H1 (cell line): ENCODE data around the gene DNAI2. TPM values are rescaled to one million over a fixed set of nuclear protein-coding genes. Genes with fewer than 3 reads are reported as not detected.
"Not testable (repeated sequence)": the region's sequence is repeated elsewhere in the genome, so short reads cannot be mapped to it uniquely, and the experiment has no call there.

Experiments
- CTCF ChIA-PET: fragments of 300-600 bp; sonication (Branson Sonifier 250); formaldehyde crosslinking; loops from one replicate; lab custom pipeline; 2021; ENCODE audit not compliant: partially characterized antibody; lab: Charles Lee
- POLR2A ChIA-PET: fragments of 300-600 bp; sonication (Branson Sonifier 250); formaldehyde crosslinking; loops from one replicate; lab custom pipeline; 2021; ENCODE audit warnings: inconsistent platforms; ENCODE audit not compliant: partially characterized antibody; lab: Charles Lee
- DNase-seq, 2 experiments: peaks; one replicate each; pipeline versions ENCODE4 v3.0.0 to v3.0.0-alpha.2; 2010 to 2022; ENCODE audit warnings: low spot score in 2 of 2, low read depth in 1 of 2, mixed read lengths in 1 of 2
- FAIRE-seq: peaks from 2 replicates; lab custom pipeline; 2011; peaks lifted over from hg19 to GRCh38; lab: Jason Lieb, UNC
- H2AFZ ChIP-seq: 2 replicates; pipeline ENCODE4 v1.8.1; 2012; ENCODE audit warnings: low read length, inconsistent platforms
- H2AK5ac ChIP-seq: 2 replicates; pipeline ENCODE4 v1.6.1; 2013; ENCODE audit warnings: low read depth, low read length
- H2BK120ac ChIP-seq: replicated peaks from 2 replicates; pipeline ENCODE3; 2013; ENCODE audit warnings: low read depth, low read length, inconsistent platforms
- H2BK12ac ChIP-seq: 2 replicates; pipeline ENCODE4 v1.6.1; 2013; ENCODE audit warnings: low read depth, low read length
- H2BK15ac ChIP-seq: 2 replicates; pipeline ENCODE4 v1.6.1; 2013; ENCODE audit warnings: low read length
- H2BK20ac ChIP-seq: 2 replicates; pipeline ENCODE4 v1.6.1; 2013; ENCODE audit warnings: low read length
- H2BK5ac ChIP-seq: 2 replicates; pipeline ENCODE4 v1.6.1; 2013; ENCODE audit warnings: low read depth, low read length
- H3K14ac ChIP-seq: 2 replicates; pipeline ENCODE4 v1.6.1; 2013; ENCODE audit warnings: inconsistent platforms; ENCODE audit not compliant: insufficient read length
- H3K18ac ChIP-seq: 2 replicates; pipeline ENCODE4 v1.6.1; 2013; ENCODE audit warnings: low read length; ENCODE audit errors: extremely low read depth
- H3K23ac ChIP-seq: 2 replicates; pipeline ENCODE4 v1.6.1; 2013; ENCODE audit warnings: inconsistent platforms; ENCODE audit not compliant: insufficient read length
- H3K23me2 ChIP-seq: 2 replicates; pipeline ENCODE4 v1.6.1; 2013; ENCODE audit warnings: low read depth, low read length
- H3K27ac ChIP-seq: 2 replicates; pipeline ENCODE4 v1.6.1; 2011; ENCODE audit warnings: low read depth, low read length, inconsistent platforms
- H3K27me3 ChIP-seq, 4 experiments: replicated peaks in 1 of 4; 1 replicate in 1 of 4; 2 replicates in 3 of 4; pipeline versions ENCODE4 v1.6.1 to v1.8.1; 2011 to 2013; ENCODE audit warnings: low read length in 3 of 4, mild to moderate bottlenecking in 3 of 4, inconsistent platforms in 2 of 4, mixed read lengths in 2 of 4, moderate library complexity in 1 of 4; ENCODE audit not compliant: control insufficient read depth in 3 of 4, insufficient read depth in 3 of 4; ENCODE audit errors: extremely low read depth in 1 of 4
- H3K36me3 ChIP-seq, 4 experiments: 2 replicates each; pipeline versions ENCODE4 v1.6.1 to v1.8.1; 2011 to 2013; ENCODE audit warnings: mild to moderate bottlenecking in 4 of 4, low read length in 3 of 4, moderate library complexity in 2 of 4, control low read depth in 1 of 4, inconsistent platforms in 1 of 4; ENCODE audit not compliant: insufficient read depth in 4 of 4, control insufficient read depth in 2 of 4
- H3K4ac ChIP-seq: replicated peaks from 2 replicates; pipeline ENCODE3; 2013; ENCODE audit warnings: low read length, low read depth, mixed read lengths, inconsistent platforms; ENCODE audit not compliant: insufficient read length
- H3K4me1 ChIP-seq, 4 experiments: replicated peaks in 1 of 4; 1 replicate in 1 of 4; 2 replicates in 3 of 4; pipeline versions ENCODE4 v1.6.1 to v1.8.1; 2011 to 2013; ENCODE audit warnings: low read length in 3 of 4, inconsistent platforms in 2 of 4, mixed read lengths in 1 of 4; ENCODE audit not compliant: insufficient read depth in 4 of 4, control insufficient read depth in 3 of 4
- H3K4me2 ChIP-seq, 2 experiments: 2 replicates each; pipeline versions ENCODE4 v1.6.1 to v1.8.1; 2011 to 2013; ENCODE audit warnings: low read depth in 2 of 2, low read length in 2 of 2, control low read depth in 1 of 2, inconsistent platforms in 1 of 2, mild to moderate bottlenecking in 1 of 2; ENCODE audit not compliant: insufficient read depth in 1 of 2
- H3K4me3 ChIP-seq, 4 experiments: fragments of 200-600, 300-600 bp in 1 of 4; sonication (generic), shearing (Covaris generic), sonication (Bioruptor Twin) in 1 of 4; 2 replicates each; pipeline versions ENCODE4 v1.5.1 to v1.8.1; 2011 to 2016; ENCODE audit warnings: low read length in 4 of 4, low read depth in 3 of 4, control low read depth in 2 of 4, inconsistent platforms in 2 of 4, mild to moderate bottlenecking in 2 of 4, mixed read lengths in 1 of 4, moderate library complexity in 1 of 4; ENCODE audit not compliant: insufficient read depth in 2 of 4; ENCODE audit errors: extremely low read depth in 1 of 4
- H3K56ac ChIP-seq: replicated peaks from 2 replicates; pipeline ENCODE3; 2013; ENCODE audit warnings: low read depth, mild to moderate bottlenecking, mixed read lengths, low read length, inconsistent platforms; ENCODE audit not compliant: insufficient read length
- H3K79me1 ChIP-seq: 2 replicates; pipeline ENCODE4 v1.6.1; 2013; ENCODE audit warnings: low read depth, low read length, control low read depth
- H3K79me2 ChIP-seq, 2 experiments: 2 replicates each; pipeline versions ENCODE4 v1.6.1 to v1.8.1; 2012 to 2013; ENCODE audit warnings: low read length in 2 of 2, mild to moderate bottlenecking in 2 of 2, inconsistent platforms in 1 of 2; ENCODE audit not compliant: insufficient read depth in 2 of 2, control insufficient read depth in 1 of 2
- H3K9ac ChIP-seq, 4 experiments: replicated peaks in 1 of 4; 1 replicate in 1 of 4; 2 replicates in 3 of 4; pipeline versions ENCODE4 v1.6.1 to v1.8.1; 2011 to 2013; ENCODE audit warnings: low read depth in 3 of 4, low read length in 3 of 4, control low read depth in 2 of 4, mild to moderate bottlenecking in 2 of 4, moderate library complexity in 2 of 4, inconsistent platforms in 1 of 4; ENCODE audit errors: extremely low read depth in 1 of 4
- H3K9me3 ChIP-seq, 2 experiments: 2 replicates each; pipeline versions ENCODE4 v1.6.1 to v1.8.1; 2012 to 2013; ENCODE audit warnings: mild to moderate bottlenecking in 2 of 2, moderate library complexity in 2 of 2, control low read depth in 1 of 2, inconsistent platforms in 1 of 2, low read depth in 1 of 2, low read length in 1 of 2, mixed read lengths in 1 of 2; ENCODE audit not compliant: insufficient read depth in 2 of 2
- H4K20me1 ChIP-seq, 2 experiments: replicated peaks in 1 of 2; 2 replicates each; pipeline versions ENCODE3 to v1.8.1; 2011 to 2013; ENCODE audit warnings: inconsistent platforms in 2 of 2, low read length in 2 of 2, mild to moderate bottlenecking in 1 of 2; ENCODE audit not compliant: insufficient read depth in 2 of 2, control insufficient read depth in 1 of 2
- H4K5ac ChIP-seq: 2 replicates; pipeline ENCODE4 v1.6.1; 2013; ENCODE audit warnings: low read length, low read depth, mixed read lengths, inconsistent platforms; ENCODE audit not compliant: insufficient read length
- H4K8ac ChIP-seq: 2 replicates; pipeline ENCODE4 v1.8.0; 2013; ENCODE audit warnings: mild to moderate bottlenecking, moderate library complexity, low read length, inconsistent platforms; ENCODE audit not compliant: insufficient read depth; ENCODE audit errors: extremely low read depth
- H4K91ac ChIP-seq: replicated peaks from 2 replicates; pipeline ENCODE3; 2013; ENCODE audit warnings: low read length, mixed read lengths, inconsistent platforms; ENCODE audit not compliant: insufficient read length
- WGBS, 2 experiments: shearing (Covaris generic) in 1 of 2; methylation state at CpG; one replicate each; pipeline versions ENCODE4 v1.1.6 to v1.1.7; 2013 to 2015; ENCODE audit warnings: low lambda C conversion rate in 2 of 2, mixed read lengths in 2 of 2, inconsistent platforms in 1 of 2, low coverage in 1 of 2, missing lambda C conversion rate in 1 of 2; ENCODE audit not compliant: insufficient replicate concordance in 2 of 2, insufficient coverage in 1 of 2, insufficient read length in 1 of 2; ENCODE audit errors: extremely low coverage in 1 of 2, missing lambda C conversion rate in 1 of 2; 5-methylcytosine and 5-hydroxymethylcytosine counted together
- polyA plus RNA-seq, 7 experiments: library from polyadenylated mRNA; depleted of rRNA in 3 of 7; stranded (reverse) in 5 of 7; unstranded in 2 of 7; fragments of >200 nt in 5 of 7; fragments of 200-250 nt in 2 of 7; gene quantifications; 1 replicate in 5 of 7; 2 replicates in 1 of 7; 4 replicates in 1 of 7; pipeline versions ENCODE4 v1.2.1 to v1.2.3, GENCODE V29; 2011 to 2013; ENCODE audit warnings: missing spikeins in 2 of 7, mixed read lengths in 2 of 7
- total RNA-seq: library from RNA; stranded (reverse); fragmentation: NEBNext Ultra II Directional; extraction: Animal tissue kit (Norgen Biotek cat#: 25700); gene quantifications from 2 replicates; pipeline ENCODE4 v1.2.1, GENCODE V29; 2021

Gene DNAI2
- total and polyA plus RNA-seq, 2 of the 8 experiments (the other 6 are each of a cell fraction or from before 2014, with no cell fraction given) = 0.08 to 0.15 TPM

GRCh38 chr17:74282274-74282586 is 8.2 kb downstream of the DNAI2 start:
- not testable (repeated sequence) for H2BK5ac ChIP-seq, H3K4me3 ChIP-seq, H3K79me2 ChIP-seq, H2AK5ac ChIP-seq, FAIRE-seq, H3K27me3 ChIP-seq, H4K91ac ChIP-seq, H3K79me1 ChIP-seq, H3K4ac ChIP-seq, H4K8ac ChIP-seq, H3K27ac ChIP-seq, H3K56ac ChIP-seq, H2BK120ac ChIP-seq, H3K9me3 ChIP-seq, DNase-seq, H3K4me2 ChIP-seq, H3K18ac ChIP-seq, H4K20me1 ChIP-seq, H2BK15ac ChIP-seq, H3K14ac ChIP-seq, H2AFZ ChIP-seq, H3K9ac ChIP-seq, H2BK12ac ChIP-seq, H3K4me1 ChIP-seq, H3K23ac ChIP-seq, H2BK20ac ChIP-seq, H3K23me2 ChIP-seq, H3K36me3 ChIP-seq, H4K5ac ChIP-seq
- ChIA-PET POLR2A (interaction anchor here (0.7 to 1.2 kb wide), 4 partner anchors 9 to 78 kb away, joined by 3 to 4 read pairs (median 3); no protein-coding TSS in a partner anchor), CTCF (interaction anchor here (0.6 to 9.1 kb wide), 8 partner anchors 10 to 86 kb away, joined by 3 to 106 read pairs (median 3); partner anchors contain the start of gene GPR142)
- WGBS, 2 experiments = 91% methylated on average over 4 of the region's 4 CpGs; no CpG with 5 or more reads in 1 of the 2 experiments
